HG02938 (cell line): Measurements from ENCODE around the gene ANKRD44.

Experiments
- ATAC-seq: cut with Tn5 transposase; IDR thresholded peaks from one replicate; pipeline ENCODE4 v1.9.1; 2021; ENCODE audit warnings: mild to moderate bottlenecking, moderate library complexity; ENCODE audit not compliant: unreplicated experiment

The ANKRD44 gene

DNA sequence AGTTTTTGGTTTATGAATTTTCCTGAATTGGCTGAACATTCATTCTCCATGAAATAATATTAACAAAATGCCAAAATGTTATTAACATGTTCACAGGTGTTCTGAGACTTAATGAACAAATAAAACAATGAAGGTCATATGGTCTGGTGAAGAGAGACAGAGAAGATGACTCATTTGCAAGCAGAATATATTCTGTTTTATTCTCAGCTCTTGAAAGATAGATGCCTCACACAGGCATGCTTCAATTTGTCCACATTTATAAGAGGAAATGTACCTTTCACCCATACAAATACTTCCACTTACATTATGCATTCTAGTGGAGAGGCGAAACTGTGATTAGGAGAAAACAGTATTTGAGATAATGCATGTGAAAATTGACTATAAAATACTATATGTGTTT is 308.7 kb downstream of the ANKRD44 start:
- no peak for ATAC-seq

DNA sequence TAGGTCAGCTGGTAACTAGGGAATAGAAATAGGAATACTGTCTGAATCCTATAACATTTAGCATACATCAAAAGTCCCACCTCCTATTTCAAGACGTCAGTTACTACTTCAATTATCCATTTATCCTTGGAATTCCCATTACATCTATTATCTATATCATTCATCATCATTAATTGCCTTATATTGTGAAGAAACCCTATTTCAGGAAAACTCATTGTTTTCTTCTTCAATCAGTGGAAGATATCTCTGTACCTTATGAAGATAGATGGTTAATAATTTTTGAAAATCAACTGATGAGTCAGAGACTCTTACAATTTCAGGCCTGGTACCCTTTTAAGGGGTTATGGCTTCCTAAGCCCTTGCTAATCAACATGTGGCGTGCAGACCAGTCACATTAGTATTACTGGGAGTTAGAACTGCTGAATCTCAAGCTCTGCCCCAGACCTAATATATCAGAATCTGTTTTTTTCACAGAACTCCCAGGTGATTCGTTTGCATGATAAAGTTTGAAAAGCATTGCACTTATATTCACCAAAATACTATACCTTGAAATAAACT is 314.7 kb downstream of the ANKRD44 start:
- no peak for ATAC-seq

DNA sequence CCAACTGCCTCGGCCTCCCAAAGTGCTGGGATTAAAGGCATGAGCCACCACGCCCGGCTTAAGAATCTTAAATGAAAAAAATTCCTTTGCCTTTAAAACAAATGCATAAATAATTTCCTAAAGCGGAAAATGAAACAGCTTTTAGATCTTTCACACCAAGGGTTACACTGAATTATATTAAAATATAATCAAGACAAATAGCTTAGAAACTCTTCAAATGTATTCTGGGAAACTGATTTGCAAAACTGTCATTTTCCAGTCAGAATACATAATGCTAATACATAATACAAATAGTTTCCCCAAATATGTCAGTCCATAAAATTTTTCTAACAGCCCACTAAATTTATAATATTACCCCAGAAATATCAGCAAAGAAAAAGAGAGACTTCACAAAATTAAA is 315.8 kb downstream of the ANKRD44 start:
- no peak for ATAC-seq

DNA sequence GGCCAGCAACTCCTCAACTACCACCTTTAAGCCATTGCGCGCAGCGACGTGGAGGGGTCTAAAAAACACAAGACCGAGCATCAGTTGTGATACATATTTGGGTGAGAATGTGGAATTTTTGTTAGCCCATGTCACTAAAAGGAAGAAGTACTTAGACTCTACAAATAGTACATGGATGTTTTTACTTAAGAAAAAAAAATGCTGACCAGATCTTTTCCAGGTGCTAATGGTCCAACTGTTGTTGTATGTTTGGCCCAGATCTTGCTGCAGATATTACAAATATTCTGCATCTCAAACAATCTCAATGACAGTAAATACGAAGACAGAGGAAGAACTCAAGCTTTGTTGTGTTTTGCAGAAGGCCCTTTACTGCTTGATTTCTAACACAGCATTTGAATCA is 317.0 kb downstream of the ANKRD44 start:
- ATAC-seq = no peak

DNA sequence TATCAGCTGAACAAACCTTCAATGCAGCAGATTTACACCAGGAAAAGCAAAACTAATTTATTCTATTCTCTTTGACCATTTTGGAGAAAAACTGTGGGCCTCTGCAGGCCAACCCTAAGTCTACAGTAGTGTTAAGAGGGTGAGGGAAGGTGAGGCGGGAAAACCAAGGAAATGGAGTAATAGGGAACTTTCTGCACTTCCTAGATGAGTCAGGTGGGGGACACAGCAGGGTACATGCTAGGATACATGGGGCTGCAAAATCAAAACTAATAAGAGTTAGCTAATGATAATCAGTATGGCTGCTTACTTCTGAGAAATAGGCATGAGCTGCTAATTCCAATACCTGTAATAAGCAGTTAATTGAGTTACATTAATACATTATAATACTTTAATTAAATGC is 318.1 kb downstream of the ANKRD44 start:
- ATAC-seq = no peak

DNA sequence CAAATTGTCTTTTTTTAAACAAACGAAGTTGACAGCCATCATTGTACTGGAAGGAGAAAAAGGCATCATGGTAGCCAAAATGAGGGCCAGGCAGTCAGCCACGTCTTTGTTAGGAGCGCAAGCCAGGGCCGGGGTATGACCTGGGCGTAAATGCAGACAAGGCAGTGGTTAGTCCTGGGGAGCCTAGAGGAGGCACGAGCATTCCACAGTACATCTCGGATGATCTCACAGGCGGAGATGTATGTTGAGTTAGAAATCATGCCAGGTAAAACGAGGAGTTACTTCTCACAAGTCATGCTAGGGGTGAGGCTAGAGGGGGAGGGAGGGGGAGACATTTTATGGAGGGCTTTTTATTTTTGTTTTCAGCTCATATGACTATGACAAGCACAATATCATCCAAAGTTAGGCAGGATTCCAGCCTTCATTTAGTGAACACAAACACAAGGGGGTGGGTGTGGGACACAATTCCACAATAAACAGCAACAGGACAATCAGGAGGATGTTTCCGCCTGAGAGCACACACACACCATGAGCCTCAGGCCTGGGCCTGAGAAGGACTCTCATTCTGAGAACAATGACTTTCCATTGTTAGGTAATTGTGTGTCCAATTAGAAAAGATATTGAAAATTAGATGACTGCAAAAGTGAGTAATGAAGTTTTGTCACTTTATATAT is 319.7 kb downstream of the ANKRD44 start:
- no peak for ATAC-seq

DNA sequence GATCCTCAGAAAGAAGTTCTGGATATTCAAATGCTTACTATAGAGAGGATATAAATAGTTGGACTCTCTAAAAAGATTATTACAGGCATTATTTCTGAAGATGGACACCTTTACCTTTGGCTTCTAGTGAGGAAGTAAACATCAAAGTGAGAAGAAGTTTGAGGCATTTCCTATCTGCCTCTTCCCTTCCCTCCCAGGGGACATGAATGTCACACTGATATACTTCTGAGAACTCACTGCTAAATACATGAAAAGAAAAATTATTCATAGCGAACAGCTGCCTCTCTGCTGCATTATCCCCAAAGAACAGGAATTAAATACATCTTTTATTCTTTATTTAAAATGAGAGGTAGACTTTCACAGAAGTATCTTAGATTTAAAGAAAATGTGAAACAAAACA is 320.5 kb downstream of the ANKRD44 start:
- no peak for ATAC-seq

DNA sequence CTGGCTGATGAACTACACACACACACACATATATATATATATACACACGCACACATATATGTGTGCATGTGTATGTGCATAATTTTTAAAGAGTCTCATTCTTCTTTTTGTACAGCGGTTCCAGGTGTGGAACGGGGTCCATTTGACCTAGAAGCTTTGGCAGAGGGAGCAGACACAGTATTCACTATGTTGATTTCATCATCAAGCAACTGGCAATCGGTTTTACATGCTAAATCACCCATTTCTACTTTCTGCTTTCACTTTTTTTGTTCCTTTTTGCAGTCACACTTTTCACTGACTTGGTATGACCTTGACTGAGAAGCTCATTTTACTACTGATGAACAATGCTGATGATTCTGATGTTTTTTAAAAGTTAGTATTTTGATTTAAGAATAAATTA is 321.1 kb downstream of the ANKRD44 start:
- no peak for ATAC-seq

DNA sequence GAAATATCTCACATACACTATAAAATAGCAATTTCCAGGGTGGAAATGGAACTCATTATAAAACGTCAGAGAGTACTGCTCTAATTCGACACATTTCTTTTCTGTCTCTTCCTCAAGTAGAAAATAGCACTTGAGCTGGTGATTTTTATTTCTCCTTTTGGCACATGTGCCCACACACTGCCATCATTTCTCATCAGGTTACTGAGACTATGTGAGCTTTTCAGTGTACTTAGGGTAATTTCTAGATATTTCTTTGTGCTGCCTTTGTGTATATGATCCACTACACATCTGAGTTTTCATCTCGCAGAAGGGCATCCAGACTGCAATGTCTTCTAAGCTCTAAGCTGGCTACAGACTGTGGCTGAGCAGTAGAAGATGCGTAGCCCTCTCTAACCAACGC is 321.9 kb downstream of the ANKRD44 start:
- no peak for ATAC-seq

DNA sequence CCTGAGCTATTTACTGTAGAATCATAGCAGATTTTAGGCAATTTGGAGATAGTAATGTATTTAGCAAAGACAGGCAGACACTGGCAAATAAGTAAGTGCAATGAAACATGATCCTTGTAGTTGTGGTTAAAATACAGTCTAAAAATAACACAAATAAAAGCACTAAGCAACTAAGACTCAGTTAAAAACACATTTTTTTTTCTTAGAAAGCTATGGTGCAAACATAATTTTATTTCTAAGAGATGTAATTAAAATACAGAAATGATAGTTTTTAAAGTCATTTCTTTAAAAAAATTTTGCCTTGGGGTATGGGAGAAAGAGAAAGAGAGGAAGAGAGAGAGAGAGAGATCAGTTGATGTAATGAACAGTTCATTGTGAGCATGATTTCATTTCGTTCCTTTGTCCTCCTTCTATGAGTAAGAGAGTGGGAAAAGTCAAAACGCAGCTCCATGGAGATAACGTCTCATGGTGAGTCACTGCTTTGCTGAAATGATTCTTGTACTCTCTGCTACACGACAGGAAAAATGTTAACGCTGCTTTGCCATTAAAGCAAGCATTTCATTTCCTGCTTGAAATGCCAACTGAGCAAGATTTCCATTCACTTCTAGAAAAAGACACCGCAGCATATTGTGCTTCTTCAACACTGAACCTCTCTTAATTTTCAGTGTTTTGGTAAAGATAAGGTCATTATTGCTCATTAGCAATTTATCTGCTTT is 322.8 kb downstream of the ANKRD44 start:
- ATAC-seq = peak; percentile 69

DNA sequence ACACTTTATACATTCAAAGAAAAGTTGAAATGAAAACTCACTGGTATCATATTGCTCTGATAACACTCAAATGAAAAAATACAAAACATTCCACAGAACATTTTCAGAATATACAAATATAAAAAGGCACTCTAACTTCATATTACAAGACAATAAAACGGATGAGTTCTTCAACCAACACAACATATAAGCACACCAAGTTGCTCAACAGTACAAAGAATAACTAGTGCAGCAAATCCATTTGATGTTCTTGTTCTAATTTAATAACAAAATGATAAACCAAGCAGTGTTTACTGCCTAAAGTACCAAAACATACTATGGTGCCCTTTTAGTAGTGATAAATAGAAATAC is 323.3 kb downstream of the ANKRD44 start:
- ATAC-seq = no peak

DNA sequence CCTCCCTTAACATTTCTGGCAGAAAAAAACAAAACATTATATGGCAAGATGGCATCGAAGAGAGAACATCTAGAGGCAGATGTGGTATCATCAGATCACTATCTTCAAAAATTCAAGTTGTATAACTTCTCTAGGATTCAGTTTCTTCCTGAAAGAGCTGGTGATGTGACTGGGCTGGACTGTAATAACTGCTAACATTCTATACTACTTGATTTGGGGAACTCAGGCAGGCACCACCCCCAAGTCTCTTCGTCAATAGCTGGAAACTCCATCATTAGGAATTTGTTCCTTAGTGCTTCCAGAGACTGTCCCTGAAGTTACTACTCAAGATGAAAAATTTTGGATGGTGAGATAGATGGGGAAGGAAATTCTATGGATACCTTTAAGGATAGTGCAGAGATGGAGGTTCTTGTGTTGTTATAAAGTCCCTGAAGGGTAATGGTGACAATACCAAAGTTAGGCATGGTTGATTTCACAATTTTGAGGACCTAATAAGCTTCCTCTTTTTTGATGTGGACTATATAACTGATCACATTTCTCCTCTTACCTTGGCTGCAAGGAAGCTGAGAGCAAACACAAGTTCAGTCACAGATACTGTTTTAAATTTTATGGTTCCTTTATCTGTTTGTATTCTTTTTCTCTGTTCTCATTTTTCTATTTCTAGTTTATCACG is 324.9 kb downstream of the ANKRD44 start:
- ATAC-seq = no peak

DNA sequence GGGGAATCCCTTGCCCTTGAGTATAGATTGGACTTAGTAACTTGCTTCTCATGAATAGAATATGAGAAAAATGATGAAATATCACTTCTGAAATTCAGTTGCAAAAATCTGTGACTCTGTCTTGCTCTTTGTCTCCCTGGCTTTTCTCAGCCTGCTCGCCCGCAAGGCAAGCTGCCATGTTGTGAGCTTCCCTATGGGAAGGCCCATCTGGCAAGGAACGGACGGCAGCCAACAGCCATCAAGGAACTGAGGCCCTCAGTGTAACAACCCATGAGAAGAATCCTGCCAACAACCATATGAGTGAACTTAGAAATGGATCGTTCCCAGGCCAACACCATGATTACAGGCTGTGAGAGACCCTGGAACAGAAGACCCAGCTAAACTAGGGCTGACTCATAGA is 325.7 kb downstream of the ANKRD44 start:
- ATAC-seq = no peak

DNA sequence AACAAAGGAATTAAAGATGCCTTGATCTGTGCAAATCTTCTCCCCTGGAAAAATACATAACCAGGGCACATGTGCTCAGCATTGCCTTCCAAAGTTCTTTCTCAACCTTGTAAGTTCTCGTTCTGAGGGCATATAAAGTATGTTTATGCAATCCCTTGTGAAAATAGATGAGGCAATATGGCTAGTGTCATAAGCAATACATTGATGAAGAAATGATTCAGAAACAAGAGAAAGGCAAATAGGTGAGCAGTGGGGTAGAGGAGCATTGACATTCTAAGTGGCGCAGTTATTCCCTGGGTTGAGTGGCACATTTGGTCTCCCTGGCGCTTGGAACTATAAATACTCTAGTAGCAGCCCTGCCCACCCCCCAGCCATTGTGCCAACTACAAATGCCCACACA is 326.6 kb downstream of the ANKRD44 start:
- no peak for ATAC-seq

DNA sequence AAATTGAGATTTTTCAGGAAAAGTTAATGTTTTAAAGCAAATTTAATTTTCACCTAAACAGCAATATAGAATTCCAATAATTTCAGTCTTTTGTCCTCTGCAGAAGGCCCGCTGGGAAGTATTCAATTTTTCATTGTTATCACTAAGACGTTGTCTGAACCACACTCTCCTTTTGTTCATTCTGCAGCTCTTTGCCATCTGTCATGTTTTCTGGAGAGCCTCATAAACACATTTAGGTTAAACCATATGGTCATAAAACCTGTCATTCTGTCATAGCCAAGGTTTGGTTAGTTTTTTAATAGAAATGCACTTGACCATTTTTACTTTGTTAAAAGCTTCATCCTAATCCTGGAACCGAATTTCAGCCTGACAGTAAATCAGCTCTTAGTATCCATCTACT is 330.1 kb downstream of the ANKRD44 start:
- ATAC-seq = no peak

DNA sequence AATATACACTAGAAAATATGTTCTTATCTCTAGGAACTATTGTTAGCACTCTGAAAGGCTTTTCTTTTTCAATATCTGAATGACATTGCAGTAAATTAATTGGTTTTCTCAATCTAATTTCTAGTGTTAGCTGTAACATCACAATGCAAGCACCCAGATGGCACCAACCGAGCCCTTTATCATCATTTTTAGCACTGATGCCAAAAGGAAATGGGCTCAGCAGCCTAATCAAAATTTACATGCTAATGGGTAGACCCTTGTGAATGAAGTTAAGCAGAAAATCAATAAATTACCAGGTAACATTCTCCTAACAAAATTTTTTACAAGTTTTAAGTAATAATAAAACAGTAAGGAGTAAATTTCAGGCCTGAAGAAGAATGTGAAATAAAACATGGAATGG is 330.6 kb downstream of the ANKRD44 start:
- ATAC-seq = no peak

DNA sequence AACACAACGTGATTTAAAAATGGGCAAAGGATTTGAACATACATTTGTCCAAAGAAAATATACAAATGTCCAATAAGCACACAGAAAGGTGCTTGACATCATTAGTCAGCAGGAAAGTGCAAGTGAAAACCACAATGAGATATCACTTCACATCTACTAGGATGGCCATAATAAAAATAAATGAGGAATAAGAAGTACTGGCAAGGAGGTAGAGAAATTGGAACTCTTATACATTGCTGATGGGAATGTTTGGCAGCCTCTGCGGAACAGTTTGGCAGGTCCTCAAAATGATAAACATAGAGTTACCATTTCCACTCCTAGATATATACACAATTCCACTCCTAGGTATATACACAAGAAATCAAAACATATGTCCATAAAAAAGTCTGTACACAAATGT is 333.1 kb downstream of the ANKRD44 start:
- no peak for ATAC-seq

DNA sequence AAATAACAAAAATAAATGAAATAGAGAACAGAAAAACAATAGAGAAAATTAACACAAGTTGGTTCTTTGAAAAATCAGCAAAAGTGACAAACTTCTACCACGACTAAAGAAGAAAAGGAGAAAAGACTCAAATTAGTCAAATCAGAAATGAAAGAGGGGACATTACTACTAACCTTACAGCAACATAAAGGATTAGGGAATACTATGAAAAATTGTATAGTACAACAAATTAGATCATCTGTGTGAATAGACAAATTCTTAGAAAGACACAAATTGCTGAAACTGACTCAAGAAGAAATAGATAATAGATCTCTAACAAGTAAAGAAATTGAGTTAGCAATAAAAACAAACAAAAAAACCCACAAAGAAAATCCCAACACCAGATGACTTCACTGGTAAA is 335.6 kb downstream of the ANKRD44 start:
- ATAC-seq = no peak

DNA sequence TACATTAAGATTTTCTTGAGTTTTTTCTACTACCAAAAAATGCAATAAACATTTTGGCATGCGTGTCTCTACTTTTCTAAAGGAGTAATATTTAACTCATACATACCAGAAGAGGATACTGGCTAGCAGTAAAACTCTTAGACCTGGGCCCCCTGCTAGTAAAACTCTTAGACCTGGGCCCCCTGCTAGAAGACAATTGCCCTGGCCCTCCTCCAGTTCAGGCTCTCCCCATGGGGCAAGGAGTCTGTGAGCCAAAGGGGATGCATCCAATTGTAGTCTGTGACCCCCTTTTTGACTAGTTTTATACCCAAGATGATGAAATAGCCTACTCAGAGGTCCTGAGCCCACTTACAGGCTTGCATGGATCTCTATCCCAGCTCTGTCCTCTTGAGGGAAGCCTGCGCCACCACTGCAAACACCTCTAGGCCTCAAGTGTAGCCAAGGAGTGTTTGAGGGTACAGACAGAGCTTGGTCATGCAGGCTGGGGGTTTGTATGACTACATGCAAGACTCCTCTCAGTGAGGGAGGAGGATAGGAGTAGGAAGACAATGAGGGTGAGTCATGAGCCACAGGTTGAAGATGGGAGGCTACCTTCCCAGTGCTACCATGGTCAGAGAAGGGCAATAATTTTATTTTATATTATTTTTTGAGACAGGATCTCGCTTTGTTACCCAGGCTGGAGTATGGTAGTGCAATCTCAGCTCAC is 338.9 kb downstream of the ANKRD44 start:
- ATAC-seq = no peak

DNA sequence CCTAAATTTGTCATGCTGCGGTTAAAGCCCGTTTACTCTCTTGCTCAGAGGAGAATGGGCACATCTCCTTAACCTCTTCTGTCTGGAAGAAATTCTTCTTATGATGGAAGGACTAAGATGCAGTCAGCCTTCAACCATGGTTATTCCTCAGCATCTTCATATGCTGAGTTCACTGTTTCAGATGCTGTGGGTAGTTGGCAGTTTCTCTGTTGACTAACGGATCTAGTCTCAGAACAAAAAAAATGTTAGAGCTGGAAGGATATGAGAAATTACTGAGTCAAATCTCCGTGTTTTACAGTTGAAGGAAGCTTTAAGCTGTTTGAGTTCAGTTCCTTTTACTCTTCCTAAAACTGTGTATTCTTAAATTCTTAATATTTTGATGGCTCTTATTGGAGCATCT is 340.5 kb downstream of the ANKRD44 start:
- no peak for ATAC-seq

DNA sequence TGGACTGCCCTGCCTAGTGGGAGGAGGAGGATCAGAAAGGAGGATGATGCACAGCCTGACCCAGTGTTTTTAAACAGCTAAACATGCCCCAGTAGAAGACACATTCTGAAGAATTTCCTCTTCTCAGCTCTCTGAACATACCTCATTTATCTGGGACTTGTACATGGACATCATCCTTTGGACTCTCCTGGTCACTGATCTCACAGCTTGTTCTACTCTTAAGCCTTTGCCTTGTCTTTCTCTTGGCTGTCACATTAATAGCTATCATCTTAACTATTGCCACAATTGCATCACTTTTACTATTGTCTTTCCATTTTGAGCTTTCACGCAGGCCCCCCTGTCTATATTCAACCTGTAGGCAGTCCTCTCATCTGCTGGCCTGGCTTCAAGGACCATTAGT is 342.1 kb downstream of the ANKRD44 start:
- no peak for ATAC-seq
